Fibroblast of mammary gland (primary cell): ENCODE results near the gene CCNB2.
A peak's percentile ranks its signal among the peaks of the same experiment; 100 is the strongest.

ENCODE experiments used
- DNase-seq: peaks from one replicate; pipeline ENCODE4 v3.0.0-alpha.2; 2010; ENCODE audit warnings: low read depth
- H3K4me3 ChIP-seq: 2 replicates; pipeline ENCODE4 v1.5.1; 2011; ENCODE audit warnings: low read depth, mild to moderate bottlenecking, low read length, moderate library complexity; ENCODE audit not compliant: control insufficient read depth
- CTCF ChIP-seq: conservative IDR thresholded peaks from 2 replicates; pipeline ENCODE4 v1.5.1; 2011; ENCODE audit warnings: low read depth, low read length, inconsistent platforms; ENCODE audit not compliant: control insufficient read depth, insufficient read depth

Gene CCNB2

DNA sequence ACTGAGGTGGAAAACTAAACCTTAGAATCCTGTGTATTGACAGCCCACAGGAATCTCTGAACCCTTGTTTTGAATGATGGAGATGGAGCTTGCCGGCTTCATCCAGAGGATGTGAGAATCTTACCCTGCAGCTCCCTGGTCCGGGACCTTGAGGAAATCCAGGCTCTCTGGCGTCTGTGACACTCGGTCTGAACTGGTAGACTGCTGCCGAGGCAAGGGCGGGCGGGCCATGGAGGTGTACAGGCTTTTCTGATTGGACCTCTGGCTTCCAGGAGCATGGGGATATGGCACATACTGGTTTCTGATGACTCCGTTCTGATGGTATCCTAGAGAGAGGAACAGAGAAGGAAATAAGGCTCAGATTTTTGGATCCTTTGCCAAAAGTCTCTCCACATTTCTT lies 48.5 kb downstream of the CCNB2 start:
- no peak for TF ChIP-seq CTCF
- no peak for DNase-seq
- no peak overlapping the region for H3K4me3 ChIP-seq

DNA sequence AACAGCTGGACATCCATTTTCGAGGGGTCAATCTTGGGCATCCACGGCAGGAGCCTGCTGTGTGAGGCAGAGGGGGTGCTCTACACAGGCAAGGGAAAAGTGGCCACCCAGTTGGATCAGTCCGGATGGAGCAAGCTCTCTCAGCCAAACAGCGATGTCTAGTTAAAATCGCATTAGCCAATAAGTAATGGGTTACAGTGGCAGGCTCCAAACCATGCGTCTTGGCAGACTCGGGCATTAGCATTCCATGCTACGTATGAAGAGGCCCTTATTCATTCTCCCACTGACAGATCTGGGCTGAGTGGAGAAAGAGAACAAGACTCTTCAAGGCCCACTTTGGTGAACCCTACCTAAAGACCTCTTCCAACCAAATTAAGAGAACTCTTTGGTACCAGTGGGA lies 49.3 kb downstream of the CCNB2 start:
- H3K4me3 ChIP-seq: no peak overlapping the region
- no peak for TF ChIP-seq CTCF
- peak; percentile 34 for DNase-seq

GRCh38 chr15:59155431-59155830 lies 50.5 kb downstream of the CCNB2 start:
- no peak overlapping the region for H3K4me3 ChIP-seq
- TF ChIP-seq CTCF: no peak
- DNase-seq: no peak

- no peak overlapping the region for H3K4me3 ChIP-seq
- no peak for TF ChIP-seq CTCF
- no peak for DNase-seq
Observed at GRCh38 chr15:59157396-59157795, 52.5 kb downstream of the CCNB2 start.

- TF ChIP-seq CTCF: no peak
- no peak for DNase-seq
- no peak overlapping the region for H3K4me3 ChIP-seq
Observed at GRCh38 chr15:59157840-59158700, 53.1 kb downstream of the CCNB2 start.

DNA sequence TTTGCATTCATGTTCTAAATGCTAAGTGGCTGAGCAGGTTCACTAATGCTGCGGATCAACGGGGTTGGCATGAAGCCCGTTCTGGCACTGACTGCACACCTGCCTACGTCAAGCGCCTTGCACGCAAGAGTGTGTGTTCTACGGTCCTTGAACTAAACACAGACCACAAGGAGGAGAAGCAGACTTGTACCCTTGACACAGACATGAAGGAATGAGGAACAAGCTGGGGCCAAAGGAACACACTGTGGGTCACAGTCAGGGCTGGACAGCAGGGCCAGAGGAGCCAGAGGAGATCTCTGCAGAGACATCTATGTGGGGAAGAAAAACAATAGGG lies 53.7 kb downstream of the CCNB2 start:
- DNase-seq: no peak
- TF ChIP-seq CTCF: no peak
- no peak overlapping the region for H3K4me3 ChIP-seq
